Keratinocyte (primary cell): ENCODE results near the gene MPZL2.

Experiments
- CTCF ChIP-seq, 3 experiments: IDR thresholded peaks in 1 of 3; conservative IDR thresholded peaks in 1 of 3; optimal IDR thresholded peaks in 1 of 3; 2 replicates in 2 of 3; 3 replicates in 1 of 3; pipeline versions ENCODE3 to v1.5.1; 2011; ENCODE audit warnings: low read length in 3 of 3, mild to moderate bottlenecking in 3 of 3, moderate library complexity in 2 of 3, control low read depth in 1 of 3, inconsistent platforms in 1 of 3; ENCODE audit not compliant: insufficient read depth in 2 of 3; ENCODE audit errors: extremely low read depth in 1 of 3
- EZH2 ChIP-seq: IDR thresholded peaks from one replicate; pipeline ENCODE4 v1.6.1; 2012; ENCODE audit warnings: inconsistent platforms, mild to moderate bottlenecking, low read length, moderate library complexity

GRCh38 chr11:118301600-118302195 lies 37.6 kb upstream of the MPZL2 start:
- TF ChIP-seq CTCF (optimal IDR thresholded peaks at IDR 0.05 in 1 of 3, IDR thresholded peaks at IDR 0.05 in 1 of 3, conservative IDR thresholded peaks at IDR 0.05 in 1 of 3; ENCODE audit: extremely low read depth in 1 of 3, insufficient read depth in 2 of 3, low read length in 3 of 3), result no peak
- TF ChIP-seq EZH2, result no peak
